GM21723 (cell line): ENCODE data around the gene TRIM40.

Source experiments
- ATAC-seq: cut with Tn5 transposase; IDR thresholded peaks from one replicate; pipeline ENCODE4 v1.9.1; 2021; ENCODE audit warnings: mild to moderate bottlenecking, moderate library complexity; ENCODE audit not compliant: unreplicated experiment

TRIM40 gene, protein sequence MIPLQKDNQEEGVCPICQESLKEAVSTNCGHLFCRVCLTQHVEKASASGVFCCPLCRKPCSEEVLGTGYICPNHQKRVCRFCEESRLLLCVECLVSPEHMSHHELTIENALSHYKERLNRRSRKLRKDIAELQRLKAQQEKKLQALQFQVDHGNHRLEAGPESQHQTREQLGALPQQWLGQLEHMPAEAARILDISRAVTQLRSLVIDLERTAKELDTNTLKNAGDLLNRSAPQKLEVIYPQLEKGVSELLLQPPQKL

DNA sequence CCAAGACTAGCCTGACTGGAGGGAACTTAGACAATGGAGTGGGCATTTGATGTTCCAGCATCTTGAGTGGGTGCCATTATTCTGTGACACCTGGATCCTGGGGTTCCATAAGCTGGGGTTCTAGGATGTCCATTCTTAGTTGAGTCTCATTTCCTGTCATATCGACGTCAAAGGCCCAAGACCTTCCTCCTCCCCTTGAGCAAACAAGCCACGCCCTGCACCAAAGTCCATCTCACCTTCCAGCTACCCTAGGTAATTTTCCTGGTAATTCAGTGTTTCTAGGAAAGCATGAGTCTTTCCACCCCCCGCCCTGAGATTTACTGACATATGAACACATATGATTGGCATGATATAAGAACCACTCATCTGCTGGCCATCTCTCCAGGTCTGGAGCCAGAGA lies at the start of gene TRIM40:
Gene TRIM40, plus strand, starts transcription at position 384 of the 400 bp plus-strand sequence. CDS start 897 bp downstream, outside the sequence.
- no peak for ATAC-seq

DNA sequence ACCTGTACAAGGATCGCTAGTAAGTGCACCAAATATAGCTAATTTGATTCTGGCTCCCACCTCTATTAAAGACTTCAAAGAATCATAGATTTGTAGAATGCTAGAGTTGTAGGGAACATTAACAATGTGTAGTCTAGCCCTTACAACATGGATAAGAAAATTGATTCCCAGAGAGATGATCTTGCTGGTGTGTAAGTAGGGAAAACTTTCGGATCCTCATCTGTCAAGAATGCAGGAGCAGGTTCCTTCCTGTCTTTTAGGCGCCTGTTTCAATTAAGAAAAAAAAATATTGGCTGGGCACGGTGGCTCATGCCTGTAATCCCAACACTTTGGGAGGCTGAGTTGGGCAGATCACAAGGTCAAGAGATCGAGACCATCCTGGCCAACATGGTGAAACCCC lies 48.1 kb upstream of the TRIM40 start:
- ATAC-seq = no peak

DNA sequence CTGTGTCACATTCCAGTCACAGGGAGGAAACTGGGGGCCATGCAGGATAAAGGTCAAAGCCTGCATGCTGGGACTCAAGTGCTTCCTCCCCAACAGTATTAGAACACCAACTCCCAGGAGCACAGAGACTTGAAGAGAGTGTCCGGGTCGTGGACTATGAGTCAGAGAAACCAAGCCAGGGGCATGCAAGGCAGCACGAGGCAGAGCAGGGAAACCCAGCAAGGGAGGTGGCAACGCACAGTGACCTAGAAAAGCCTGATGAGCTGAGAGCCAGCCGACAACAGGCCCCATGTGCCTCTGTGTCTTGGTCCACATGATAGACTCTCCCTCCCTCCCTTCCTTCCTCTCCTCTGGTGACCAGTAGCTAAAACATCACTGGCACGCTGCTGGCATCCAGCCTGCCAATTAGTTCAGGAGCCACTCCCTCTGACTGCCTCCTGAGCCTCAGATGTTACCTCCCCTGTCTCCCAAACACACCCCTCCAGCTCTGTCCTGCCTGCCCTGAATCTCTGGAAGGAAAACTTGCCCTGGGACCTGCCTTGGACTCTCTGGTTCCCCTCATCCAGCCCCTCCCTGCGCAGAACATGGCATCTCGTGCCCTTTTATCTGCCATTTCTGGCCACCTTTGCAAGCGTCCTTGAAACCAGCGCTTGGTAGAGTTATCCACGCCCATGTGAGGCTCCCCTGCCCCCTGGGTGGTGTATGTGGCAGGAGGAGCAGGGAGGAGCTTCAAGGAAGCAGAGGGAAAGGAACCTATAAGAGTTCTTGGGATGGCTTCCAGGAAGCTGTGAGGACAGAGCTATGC lies 44.2 kb upstream of the TRIM40 start:
- ATAC-seq = no peak

DNA sequence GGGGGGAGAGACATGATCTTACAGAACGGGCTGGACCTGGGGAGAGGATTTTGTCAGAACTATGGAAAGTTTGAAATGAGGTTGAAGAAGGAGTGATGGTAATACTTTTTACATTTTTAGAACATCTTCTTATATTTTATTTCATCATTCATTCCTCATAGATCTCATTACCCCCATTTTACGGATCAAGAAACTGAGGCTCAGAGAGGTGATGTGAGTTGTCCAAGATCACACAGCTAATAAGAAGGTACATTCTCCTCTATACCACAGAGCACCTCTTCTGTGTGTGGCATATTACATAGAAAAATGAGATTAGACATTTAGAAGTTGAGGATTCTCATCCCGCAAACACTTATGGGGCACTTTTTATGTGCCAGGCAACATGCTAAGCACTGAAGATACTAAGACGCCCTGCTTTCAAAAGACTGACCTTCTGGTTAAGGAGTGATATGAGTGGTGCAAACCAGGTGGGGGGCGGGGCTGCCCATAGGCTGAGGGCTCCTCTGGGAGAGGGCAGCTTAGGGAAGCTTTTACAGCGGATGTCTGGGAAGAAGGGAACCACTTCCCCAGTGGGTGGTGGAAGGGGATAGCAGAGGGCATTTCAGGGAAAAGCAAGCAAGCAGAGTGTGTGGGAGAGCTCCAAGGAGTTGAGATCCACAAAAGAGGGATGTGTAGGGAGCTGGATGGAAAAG lies 42.9 kb upstream of the TRIM40 start:
- ATAC-seq = no peak

DNA sequence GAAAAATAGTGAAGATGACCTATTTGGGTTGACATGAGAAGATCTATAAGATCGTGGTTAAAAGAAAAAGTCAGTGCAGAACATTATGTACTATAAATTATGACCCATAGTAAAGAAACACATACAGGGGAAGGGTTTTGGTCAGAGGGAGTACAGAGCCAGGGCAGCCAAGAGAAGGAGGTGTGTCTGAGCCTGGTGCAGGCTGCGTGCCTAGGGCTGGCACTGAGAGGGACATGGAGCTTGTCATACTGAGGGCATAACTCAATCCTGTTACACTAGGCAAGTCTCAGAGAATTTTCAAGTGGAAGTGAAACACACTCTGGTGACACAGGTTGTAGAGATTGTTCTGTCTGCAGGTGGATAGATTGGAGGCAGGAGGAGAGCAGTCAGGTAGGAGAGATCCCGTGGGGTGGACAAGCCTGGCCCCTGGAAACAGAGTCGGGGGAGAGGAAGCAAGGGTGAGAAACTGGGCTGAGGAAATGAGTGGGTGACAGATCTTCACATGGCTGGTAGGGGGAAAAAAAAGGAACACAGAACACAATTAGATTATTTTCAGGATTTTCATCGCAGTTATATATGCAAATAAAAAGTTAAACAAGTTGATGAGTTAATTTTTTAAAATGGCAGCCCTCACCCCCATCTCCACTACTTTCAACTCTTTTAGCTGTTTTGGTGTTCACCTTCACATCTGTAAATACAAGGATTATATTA lies 41.8 kb upstream of the TRIM40 start:
- ATAC-seq = no peak

DNA sequence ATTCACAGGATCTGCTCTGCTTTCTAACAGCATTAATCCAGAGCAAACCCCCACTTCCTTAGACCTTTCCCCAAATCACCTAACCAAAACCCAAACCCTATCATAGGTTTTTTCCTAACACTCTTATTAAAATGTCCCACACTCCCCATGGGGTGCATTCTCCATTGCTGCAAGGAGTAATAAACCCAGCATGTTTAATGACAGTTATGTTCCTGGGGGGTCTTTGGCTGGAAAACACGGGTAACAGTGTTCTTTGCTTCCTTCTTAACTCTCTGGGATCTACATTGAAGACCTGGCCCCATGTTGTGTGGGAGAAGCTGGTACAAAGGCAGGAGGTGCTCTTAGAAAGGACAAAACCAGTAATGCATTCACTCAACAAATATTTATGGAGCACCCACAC lies 39.1 kb upstream of the TRIM40 start:
- ATAC-seq = no peak

DNA sequence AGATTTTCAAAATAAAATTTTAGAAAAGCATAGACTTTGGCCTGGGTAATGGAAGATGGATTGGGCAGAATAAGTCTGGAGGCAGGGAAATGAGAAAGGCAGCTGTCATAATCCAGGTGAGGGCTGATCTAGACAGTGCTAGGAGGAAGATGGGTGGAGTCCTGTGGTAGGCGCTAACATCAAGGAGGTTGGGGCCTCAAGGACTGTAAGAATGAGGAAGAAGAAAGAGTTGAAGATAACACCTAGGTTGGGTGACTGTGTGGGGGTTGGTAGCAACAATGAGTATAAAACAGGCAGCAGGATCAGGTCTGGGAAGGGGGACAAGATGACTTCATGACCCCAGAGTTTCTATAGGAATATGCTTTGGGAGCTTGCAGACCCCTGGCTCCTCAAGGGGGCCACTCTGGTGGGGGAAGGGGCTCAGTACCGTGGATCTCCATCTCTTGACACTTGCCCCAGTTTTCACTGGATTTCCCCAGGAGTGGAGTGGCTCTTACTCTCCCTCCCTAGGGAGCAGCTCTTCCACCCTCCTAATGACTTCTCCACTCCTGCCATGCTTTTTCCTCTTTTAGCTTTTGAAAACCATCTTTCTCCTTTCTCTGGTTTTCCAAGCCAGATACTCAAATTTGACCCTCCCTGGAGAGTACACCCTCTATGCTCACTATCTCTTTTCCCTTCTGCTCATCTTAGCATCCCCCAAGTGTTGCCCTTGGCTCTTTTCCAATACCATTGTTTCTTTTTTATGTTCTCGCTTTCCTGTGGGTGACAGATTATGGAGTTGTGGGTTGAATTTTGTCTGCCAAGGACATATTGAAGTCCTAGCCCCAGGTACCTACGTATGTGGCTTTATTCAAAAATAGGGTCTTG lies 37.8 kb upstream of the TRIM40 start:
- ATAC-seq = no peak

DNA sequence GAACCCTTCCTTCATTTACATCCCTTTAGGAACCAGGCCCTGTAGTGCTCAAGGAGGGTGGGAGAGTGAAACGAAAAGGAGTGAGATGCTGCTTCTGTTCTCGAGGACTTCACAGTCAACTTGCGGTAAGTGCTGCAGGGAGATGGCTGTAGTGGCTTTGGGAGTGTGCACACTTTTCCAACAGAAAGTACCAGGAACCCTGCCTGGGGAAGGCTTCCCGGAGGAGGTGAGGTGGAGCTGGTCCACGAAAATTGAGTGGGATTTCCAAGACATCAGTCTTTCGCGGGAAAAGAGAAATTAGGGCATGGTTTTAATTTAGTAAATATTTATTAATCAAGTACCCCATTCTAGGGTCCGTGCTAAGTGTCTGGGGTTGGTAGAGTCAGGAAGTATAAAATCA lies 35.8 kb upstream of the TRIM40 start:
- no peak for ATAC-seq

DNA sequence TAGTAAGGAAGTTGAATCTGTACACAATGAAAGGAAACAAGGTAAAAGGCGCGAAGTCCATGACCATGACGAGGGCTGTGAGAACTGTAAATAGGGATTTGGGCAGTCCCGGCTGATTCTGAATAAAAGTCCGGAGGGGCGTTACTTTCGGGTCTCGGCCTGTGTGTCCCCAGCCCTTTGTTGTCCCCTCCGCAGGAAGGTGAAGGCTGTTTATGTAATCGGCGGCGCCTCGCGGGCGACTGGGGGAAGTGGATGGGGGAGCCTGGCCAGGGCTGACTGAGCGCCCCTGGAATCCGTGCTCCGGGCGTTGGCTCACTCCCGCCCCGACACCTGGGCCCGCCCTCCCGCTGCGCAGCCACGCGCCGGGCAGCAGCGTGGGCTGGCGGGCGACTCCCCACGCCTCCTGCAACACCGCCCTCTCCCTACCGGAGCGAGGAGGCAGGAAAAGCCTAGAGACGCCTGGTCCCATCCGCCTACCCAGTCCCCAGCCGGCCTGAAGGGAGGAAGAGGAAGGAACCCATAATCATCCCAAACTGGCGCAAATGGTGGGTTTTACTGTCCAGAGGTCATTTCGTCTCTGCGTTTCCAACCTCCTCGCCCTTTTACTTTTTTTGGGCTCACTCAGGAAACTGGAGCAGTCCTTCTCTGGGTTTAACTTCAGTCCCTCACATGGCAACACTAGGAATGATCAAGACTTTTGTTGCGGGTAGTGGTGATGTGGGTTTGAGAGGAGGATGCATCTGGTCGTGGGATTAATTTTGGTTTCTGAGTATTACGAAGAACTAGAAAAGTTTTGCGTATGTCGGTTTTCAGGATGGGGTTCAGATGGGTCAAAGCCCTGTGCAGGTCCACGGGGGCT lies 35.1 kb upstream of the TRIM40 start:
- no peak for ATAC-seq

DNA sequence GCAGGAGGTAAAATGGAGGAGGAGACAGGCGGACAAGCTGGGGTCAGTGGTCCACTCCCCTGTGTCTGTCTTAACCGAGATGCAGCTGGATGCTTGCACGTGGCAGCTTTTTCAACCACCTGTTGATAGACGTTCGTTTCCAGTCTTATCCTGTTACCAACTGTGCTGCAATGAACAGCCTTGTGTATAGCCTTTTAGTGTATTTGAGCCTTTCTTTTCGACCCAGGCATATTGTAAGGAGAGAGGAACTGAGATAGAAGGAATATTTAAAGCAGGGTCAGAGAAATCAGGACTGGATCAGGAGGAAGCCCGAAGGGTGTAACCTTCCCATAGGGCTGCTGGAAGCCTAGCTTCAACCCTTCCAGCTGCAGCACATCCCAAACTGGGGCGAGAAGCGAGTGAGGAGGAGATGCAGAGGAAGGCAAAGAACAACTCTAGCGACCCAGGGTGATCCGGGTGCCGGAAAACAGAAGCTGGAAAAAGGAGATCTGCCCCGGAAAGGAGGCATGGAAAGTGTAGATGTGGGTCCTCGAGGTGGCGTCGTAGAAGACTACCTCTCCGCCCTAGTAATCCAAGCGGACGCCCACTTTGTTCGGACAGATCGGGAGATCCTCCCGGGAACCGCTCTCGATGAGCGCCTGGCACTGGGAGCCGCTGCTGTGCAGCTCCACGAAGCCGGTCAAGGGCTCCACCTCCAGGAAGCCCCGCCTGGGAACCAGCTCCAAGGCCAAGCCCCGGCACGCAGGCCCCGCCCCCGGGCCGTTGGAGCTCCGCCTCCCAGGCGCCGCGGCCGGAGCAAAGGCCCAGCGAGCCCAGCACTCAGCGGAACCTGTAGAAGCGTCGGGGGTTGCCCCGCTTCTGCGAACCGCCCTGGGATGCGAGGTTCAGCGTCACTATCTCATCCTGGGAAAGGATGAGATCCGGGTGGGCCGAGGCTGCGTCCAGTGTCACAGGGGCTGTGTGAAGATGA lies 34.2 kb upstream of the TRIM40 start:
- ATAC-seq = peak; percentile 82

DNA sequence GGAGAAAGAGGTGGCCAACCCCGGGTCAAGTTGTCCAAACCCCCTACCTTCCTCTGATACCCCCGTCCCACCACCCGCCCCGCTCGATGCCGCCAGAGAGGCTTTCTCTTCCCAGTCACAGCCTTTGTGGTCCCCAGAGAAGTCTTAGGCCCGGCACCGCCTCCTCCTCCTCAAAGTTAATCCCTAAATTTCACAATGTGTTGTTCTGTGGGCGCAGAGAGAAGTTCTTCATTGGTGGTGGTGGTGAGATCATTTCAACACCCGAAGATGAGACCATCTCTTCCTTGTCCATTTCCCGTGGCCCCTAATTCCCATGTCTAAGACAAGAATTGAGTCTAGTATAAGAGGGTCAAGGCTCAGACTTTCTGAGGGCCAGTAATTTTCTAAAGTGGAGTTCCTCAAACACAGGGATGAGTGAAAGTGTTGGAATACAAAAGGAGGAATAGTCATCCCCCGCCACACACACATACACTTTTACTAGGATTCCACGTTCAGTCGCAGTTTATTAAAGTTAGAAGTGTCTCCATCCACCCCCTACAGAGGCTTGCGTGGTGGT lies 33.4 kb upstream of the TRIM40 start:
- ATAC-seq = no peak

DNA sequence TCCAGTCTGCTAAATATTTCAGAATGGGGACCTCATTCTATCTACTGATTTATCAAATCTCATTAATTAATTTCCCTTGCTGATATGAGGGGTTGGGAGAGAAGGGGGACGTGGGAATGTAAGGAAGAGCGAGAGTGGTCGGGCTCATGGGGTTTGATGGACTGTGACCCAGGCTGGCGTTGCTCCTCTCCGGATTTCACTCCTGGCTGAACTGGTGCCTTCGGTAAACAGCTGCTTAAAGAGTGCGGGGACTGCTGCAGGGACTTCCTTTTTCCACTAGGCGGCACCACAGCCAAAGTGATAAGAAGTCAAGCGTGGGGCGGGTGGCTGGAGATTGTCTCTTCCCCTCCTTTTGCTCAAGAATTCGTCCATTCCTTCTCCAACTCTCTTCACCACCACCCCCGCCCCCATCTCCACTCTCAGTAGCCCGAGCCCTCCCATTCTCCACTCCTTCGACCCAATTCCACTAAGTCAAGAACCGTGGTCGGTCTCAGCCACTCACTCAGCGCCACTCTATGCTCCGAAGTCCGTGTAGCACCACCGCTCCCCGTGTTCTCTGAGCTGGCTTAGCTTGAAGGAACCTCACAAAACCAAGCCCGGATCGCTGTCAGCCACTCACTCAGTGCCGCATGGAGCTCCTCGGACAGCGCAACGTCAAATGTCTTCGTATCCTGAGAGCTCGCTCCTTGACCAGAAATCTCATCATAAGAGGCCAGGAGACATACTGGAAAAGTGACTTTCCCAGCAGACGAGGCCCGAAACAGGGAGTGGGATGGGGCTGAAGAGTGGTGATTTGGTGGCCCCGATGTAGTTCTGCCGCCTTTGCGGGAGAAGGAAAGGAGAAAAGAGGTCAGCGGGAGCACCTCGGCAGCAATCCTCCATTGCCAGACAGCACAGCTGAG lies 32.7 kb upstream of the TRIM40 start:
- ATAC-seq = peak; percentile 66

DNA sequence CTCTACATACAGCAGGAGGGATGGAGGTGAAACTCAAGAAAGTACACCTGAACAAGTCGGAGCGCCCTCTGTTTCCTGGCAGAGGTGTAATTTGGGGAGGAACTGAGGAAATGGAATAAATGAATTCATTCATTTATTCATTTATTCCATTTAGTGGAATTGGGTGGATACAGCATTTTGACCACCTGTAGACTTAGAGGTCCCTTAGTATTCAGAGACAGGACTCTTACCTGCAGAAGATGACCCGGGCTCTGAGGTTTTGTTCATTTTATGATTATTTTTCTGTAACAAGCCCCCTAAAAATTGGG lies 32.1 kb upstream of the TRIM40 start:
- no peak for ATAC-seq

DNA sequence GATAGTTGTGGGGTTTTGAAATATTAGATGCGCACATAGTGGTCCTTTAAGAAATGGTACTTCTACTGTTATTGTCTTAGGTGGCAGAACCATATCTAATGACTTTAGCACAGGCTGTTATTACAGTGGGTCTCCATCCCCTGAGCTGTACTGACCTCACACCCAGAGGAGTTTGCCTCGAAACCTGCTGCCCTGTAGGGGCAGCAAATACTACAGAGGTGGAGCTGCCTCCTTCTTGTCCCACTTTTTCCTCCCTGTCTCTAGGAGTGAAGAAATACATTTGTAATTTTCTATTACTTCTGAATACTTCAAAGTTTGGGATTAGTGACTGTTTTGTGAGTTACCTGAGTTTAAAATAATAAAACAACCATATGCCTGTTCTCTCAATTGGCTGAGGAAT lies 31.3 kb upstream of the TRIM40 start:
- ATAC-seq = no peak

DNA sequence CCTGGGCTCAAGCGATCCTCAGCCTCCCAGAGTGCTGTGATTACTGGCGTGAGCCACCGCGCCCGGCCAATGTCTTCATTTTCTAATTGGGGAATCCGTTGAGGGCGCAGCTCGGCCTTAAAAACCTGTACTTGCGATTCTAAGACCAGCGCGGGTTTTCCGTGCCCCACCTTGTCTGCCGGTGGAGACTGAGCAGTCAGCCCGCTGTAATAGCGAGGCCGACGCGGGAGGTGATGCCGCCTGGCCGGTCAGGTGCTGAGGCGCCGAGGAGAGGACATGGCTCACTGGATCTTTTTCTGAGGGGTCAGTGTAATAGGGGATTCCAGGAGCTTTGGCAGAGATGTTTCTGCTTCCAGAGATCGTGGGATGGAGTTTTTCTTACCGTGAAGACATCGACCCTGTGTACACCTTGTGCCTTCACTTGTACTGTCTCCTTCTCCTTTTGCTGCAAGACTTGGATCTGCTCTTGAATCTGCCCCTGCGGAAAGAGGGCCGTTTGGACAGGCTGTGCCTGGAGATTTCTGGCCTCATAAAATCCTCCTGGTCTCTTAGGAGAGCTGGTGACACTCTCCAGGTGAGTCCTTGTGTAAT lies 24.6 kb upstream of the TRIM40 start:
- no peak for ATAC-seq

DNA sequence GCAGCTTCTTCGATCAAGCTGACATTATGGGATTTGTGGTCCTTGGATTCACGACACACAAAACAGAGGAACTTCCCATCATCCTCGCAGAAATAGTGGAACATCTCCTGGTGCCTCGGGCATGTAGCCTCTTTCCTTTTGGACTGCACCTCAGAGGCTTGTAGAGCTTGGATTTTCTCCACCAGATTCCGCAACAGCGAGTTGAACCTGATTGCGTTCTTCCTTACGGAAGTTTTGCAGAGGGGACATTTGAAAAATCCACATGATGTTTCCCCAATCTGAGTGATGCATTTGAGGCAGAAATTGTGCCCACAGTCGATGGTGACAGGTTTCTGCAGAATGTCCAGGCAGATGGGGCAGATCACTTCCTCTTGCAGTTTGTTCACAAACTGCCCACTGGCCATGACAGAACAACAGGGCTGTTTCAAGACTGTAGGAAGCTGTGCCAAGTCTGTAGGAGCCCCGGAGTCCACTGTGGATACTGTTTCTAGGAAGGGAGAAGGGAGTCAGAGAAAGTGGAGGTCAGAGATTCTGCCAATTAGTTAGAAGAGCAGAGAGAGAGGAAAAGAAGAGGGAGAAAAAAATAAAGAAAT lies 23.4 kb upstream of the TRIM40 start:
- ATAC-seq = no peak
